H9 (cell line): ENCODE measurements around the gene DPY30. TPM values are rescaled to one million over a fixed set of nuclear protein-coding genes. Genes with fewer than 3 reads are reported as not detected.

Experiments
- DNase-seq: peaks from one replicate; pipeline ENCODE4 v3.0.0-alpha.2; 2017
- H2AFZ ChIP-seq: one replicate; pipeline ENCODE4 v1.6.1; 2013; ENCODE audit warnings: mild to moderate bottlenecking, low read length, control low read depth, moderate library complexity
- H2AK5ac ChIP-seq: 2 replicates; pipeline ENCODE4 v1.6.1; 2013; ENCODE audit warnings: low read length, control low read depth, mixed read lengths; ENCODE audit not compliant: insufficient read length
- H2BK120ac ChIP-seq: one replicate; pipeline ENCODE4 v1.6.1; 2013; ENCODE audit warnings: low read depth, mild to moderate bottlenecking, low read length, control low read depth, inconsistent platforms; ENCODE audit not compliant: poor library complexity, severe bottlenecking
- H2BK12ac ChIP-seq: 2 replicates; pipeline ENCODE4 v1.6.1; 2013; ENCODE audit warnings: low read length, control low read depth, mixed read lengths, low read depth; ENCODE audit not compliant: insufficient read length
- H2BK15ac ChIP-seq: 2 replicates; pipeline ENCODE4 v1.6.1; 2013; ENCODE audit warnings: low read depth, low read length, control low read depth
- H2BK20ac ChIP-seq: one replicate; pipeline ENCODE4 v1.6.1; 2013; ENCODE audit warnings: low read depth, mild to moderate bottlenecking, low read length, control low read depth, inconsistent platforms; ENCODE audit not compliant: poor library complexity, severe bottlenecking
- H2BK5ac ChIP-seq: 2 replicates; pipeline ENCODE4 v1.6.1; 2013; ENCODE audit warnings: low read length, control low read depth, mixed read lengths; ENCODE audit not compliant: insufficient read length
- H3K14ac ChIP-seq: 2 replicates; pipeline ENCODE4 v1.6.1; 2013; ENCODE audit warnings: low read length, control low read depth; ENCODE audit not compliant: insufficient read depth
- H3K18ac ChIP-seq: 2 replicates; pipeline ENCODE4 v1.6.1; 2013; ENCODE audit warnings: low read depth, mild to moderate bottlenecking, mixed read lengths, low read length, control low read depth; ENCODE audit not compliant: insufficient read length
- H3K23ac ChIP-seq: 2 replicates; pipeline ENCODE4 v1.6.1; 2013; ENCODE audit warnings: low read length, control low read depth, mixed read lengths, low read depth; ENCODE audit not compliant: insufficient read length
- H3K23me2 ChIP-seq: 2 replicates; pipeline ENCODE4 v1.6.1; 2013; ENCODE audit warnings: low read depth, mild to moderate bottlenecking, mixed read lengths, low read length, control low read depth; ENCODE audit not compliant: insufficient read length, poor library complexity, severe bottlenecking
- H3K27ac ChIP-seq: 2 replicates; pipeline ENCODE4 v1.5.1; 2013; ENCODE audit warnings: low read length, control low read depth, mixed read lengths, low read depth; ENCODE audit not compliant: insufficient read length
- H3K27me3 ChIP-seq: 2 replicates; pipeline ENCODE4 v1.6.1; 2013; ENCODE audit warnings: low read length, control low read depth, inconsistent platforms; ENCODE audit not compliant: insufficient read depth
- H3K4ac ChIP-seq: 2 replicates; pipeline ENCODE4 v1.6.1; 2013; ENCODE audit warnings: low read depth, mild to moderate bottlenecking, control low read depth, inconsistent platforms, low read length, moderate library complexity
- H3K4me1 ChIP-seq: 2 replicates; pipeline ENCODE4 v1.6.1; 2013; ENCODE audit warnings: low read length, control low read depth, inconsistent platforms; ENCODE audit not compliant: insufficient read depth
- H3K4me2 ChIP-seq: 2 replicates; pipeline ENCODE4 v1.6.1; 2013; ENCODE audit warnings: low read length, control low read depth, mixed read lengths; ENCODE audit not compliant: insufficient read length, insufficient read depth
- H3K56ac ChIP-seq: 2 replicates; pipeline ENCODE4 v1.6.1; 2013; ENCODE audit warnings: low read depth, mild to moderate bottlenecking, mixed read lengths, low read length, control low read depth; ENCODE audit not compliant: insufficient read length
- H3K79me1 ChIP-seq: 2 replicates; pipeline ENCODE4 v1.6.1; 2013; ENCODE audit warnings: low read depth, mild to moderate bottlenecking, moderate library complexity, low read length, control low read depth, inconsistent platforms; ENCODE audit not compliant: insufficient read depth, poor library complexity, severe bottlenecking
- H3K79me2 ChIP-seq: 2 replicates; pipeline ENCODE4 v1.6.1; 2013; ENCODE audit warnings: low read length, control low read depth, inconsistent platforms; ENCODE audit not compliant: insufficient read depth
- H3K9ac ChIP-seq: 2 replicates; pipeline ENCODE4 v1.6.1; 2013; ENCODE audit warnings: low read length, control low read depth, mixed read lengths; ENCODE audit not compliant: insufficient read length; ENCODE audit errors: extremely low read depth
- H3K9me3 ChIP-seq: one replicate; pipeline ENCODE4 v1.6.1; 2013; ENCODE audit warnings: low read depth, low read length, inconsistent platforms; ENCODE audit not compliant: control insufficient read depth
- H3T11ph ChIP-seq: one replicate; pipeline ENCODE4 v1.6.1; 2013; ENCODE audit warnings: mild to moderate bottlenecking, low read length, control low read depth, inconsistent platforms
- H4K20me1 ChIP-seq: one replicate; pipeline ENCODE4 v1.6.1; 2013; ENCODE audit not compliant: control insufficient read depth, insufficient read length, insufficient read depth
- H4K5ac ChIP-seq: 2 replicates; pipeline ENCODE4 v1.6.1; 2013; ENCODE audit warnings: low read depth, mild to moderate bottlenecking, mixed read lengths, low read length, control low read depth; ENCODE audit not compliant: insufficient read length
- H4K8ac ChIP-seq: replicated peaks from 2 replicates; pipeline ENCODE4 v1.6.1; 2013; ENCODE audit warnings: low read length, control low read depth, mixed read lengths, low read depth; ENCODE audit not compliant: insufficient read length
- H4K91ac ChIP-seq: 2 replicates; pipeline ENCODE4 v1.6.1; 2013; ENCODE audit warnings: low read depth, mild to moderate bottlenecking, moderate library complexity, mixed read lengths, low read length, control low read depth; ENCODE audit not compliant: insufficient read length
- H3K27ac Mint-ChIP-seq, 3 experiments: 2 replicates in 2 of 3; 3 replicates in 1 of 3; pipeline ENCODE4 v1.8.0; 2020 to 2021; ENCODE audit warnings: mixed read lengths in 3 of 3, mild to moderate bottlenecking in 1 of 3, moderate library complexity in 1 of 3
- H3K27me3 Mint-ChIP-seq: 2 replicates; pipeline ENCODE4 v1.8.0; 2021; ENCODE audit warnings: low read depth, mild to moderate bottlenecking, moderate library complexity, mixed read lengths
- H3K36me3 Mint-ChIP-seq, 3 experiments: 2 replicates in 2 of 3; 3 replicates in 1 of 3; pipeline ENCODE4 v1.8.0; 2020 to 2021; ENCODE audit warnings: low read depth in 3 of 3, mixed read lengths in 3 of 3; ENCODE audit not compliant: insufficient read depth in 1 of 3
- H3K4me1 Mint-ChIP-seq, 2 experiments: 2 replicates each; pipeline ENCODE4 v1.8.0; 2020; ENCODE audit warnings: mixed read lengths in 2 of 2
- H3K4me3 Mint-ChIP-seq, 2 experiments: 2 replicates in 1 of 2; 3 replicates in 1 of 2; pipeline ENCODE4 v1.8.0; 2020 to 2021; ENCODE audit warnings: mild to moderate bottlenecking in 2 of 2, mixed read lengths in 2 of 2, moderate library complexity in 1 of 2
- H3K9me3 Mint-ChIP-seq, 2 experiments: 2 replicates in 1 of 2; 3 replicates in 1 of 2; pipeline ENCODE4 v1.8.0; 2020; ENCODE audit warnings: mild to moderate bottlenecking in 2 of 2, mixed read lengths in 2 of 2, moderate library complexity in 1 of 2
- WGBS: extraction: QIAGEN DNeasy Blood & Tissue Kit; methylation state at CpG from one replicate; pipeline ENCODE4 v1.1.7; 2013; ENCODE audit warnings: missing lambda C conversion rate, low lambda C conversion rate, mixed read lengths; ENCODE audit not compliant: insufficient read length; ENCODE audit errors: extremely low coverage; 5-methylcytosine and 5-hydroxymethylcytosine counted together
- total RNA-seq: library from RNA; stranded (reverse); gene quantifications from 2 replicates; pipeline ENCODE4 v1.2.1, GENCODE V29; 2021
- TF ChIP-seq, protein P1 (sequence below): fragments of 200-600 bp; sonication (generic); conservative IDR thresholded peaks from 3 replicates; pipeline ENCODE4 v1.8.0; 2021; ENCODE audit warnings: antibody characterized with exemption, mild to moderate bottlenecking

DPY30 gene
- total RNA-seq, 1 experiment from 2014 or later: 148 TPM

DNA sequence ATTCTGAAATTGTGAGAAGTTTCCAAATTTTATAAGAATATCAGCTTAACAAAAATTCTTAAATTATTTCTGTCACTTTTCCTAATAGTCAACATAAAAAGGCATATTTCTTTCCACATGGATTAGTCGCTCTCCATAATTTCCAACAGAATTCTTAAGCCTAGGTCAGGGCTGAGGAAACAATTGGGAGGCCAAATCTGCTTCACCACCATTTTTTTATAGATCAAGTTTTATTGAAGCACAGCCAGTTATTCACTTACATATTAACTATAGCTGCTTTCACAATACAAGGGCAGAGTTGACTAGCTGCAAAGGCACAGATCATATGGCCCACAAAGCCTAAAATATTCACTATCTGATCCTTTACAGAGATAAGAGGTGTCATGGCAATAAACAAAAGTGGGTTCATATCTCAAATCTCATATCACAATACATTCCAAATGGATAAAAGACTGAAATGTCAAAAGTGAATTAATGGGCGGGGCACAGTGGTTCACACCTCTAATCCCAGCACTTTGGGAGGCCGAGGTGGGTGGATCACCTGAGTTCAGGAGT lies 47.5 kb downstream of the DPY30 start:
- H4K91ac ChIP-seq: no peak overlapping the region
- H3K27ac ChIP-seq: no peak overlapping the region
- no peak overlapping the region for H2AFZ ChIP-seq
- no peak overlapping the region for H3K9ac ChIP-seq
- WGBS: no CpG with 5 or more reads among the region's 3 CpGs
- no peaks in the 10 kb centered on the region for H3K27me3 ChIP-seq
- TF ChIP-seq, protein P1, sequence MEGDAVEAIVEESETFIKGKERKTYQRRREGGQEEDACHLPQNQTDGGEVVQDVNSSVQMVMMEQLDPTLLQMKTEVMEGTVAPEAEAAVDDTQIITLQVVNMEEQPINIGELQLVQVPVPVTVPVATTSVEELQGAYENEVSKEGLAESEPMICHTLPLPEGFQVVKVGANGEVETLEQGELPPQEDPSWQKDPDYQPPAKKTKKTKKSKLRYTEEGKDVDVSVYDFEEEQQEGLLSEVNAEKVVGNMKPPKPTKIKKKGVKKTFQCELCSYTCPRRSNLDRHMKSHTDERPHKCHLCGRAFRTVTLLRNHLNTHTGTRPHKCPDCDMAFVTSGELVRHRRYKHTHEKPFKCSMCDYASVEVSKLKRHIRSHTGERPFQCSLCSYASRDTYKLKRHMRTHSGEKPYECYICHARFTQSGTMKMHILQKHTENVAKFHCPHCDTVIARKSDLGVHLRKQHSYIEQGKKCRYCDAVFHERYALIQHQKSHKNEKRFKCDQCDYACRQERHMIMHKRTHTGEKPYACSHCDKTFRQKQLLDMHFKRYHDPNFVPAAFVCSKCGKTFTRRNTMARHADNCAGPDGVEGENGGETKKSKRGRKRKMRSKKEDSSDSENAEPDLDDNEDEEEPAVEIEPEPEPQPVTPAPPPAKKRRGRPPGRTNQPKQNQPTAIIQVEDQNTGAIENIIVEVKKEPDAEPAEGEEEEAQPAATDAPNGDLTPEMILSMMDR: no peak
- no peak overlapping the region for H3K4me3 Mint-ChIP-seq
- no peak overlapping the region for H4K5ac ChIP-seq
- H3T11ph ChIP-seq: no peak overlapping the region
- H2BK20ac ChIP-seq: no peak overlapping the region
- H3K4me1 Mint-ChIP-seq: no peaks in the 10 kb centered on the region
- H4K20me1 ChIP-seq: no peaks in the 10 kb centered on the region
- H3K18ac ChIP-seq: no peak overlapping the region
- no peak overlapping the region for H4K8ac ChIP-seq
- H2BK15ac ChIP-seq: no peak overlapping the region
- H3K79me1 ChIP-seq: peaks cover 4% of the 10 kb centered on the region
- H3K4ac ChIP-seq: no peak overlapping the region
- no peak for DNase-seq
- H3K56ac ChIP-seq: no peak overlapping the region
- no peak overlapping the region for H2BK12ac ChIP-seq
- no peak overlapping the region for H2BK5ac ChIP-seq
- H3K23me2 ChIP-seq: no peaks in the 10 kb centered on the region
- H3K27me3 Mint-ChIP-seq: no peaks in the 10 kb centered on the region
- no peak overlapping the region for H2BK120ac ChIP-seq
- no peaks in the 10 kb centered on the region for H3K4me1 ChIP-seq
- H3K27ac Mint-ChIP-seq: 0 out of 7 replicates have a peak overlapping the region, but pooled peaks of 1 of the 3 experiments have one; percentile 48
- no peak overlapping the region for H3K4me2 ChIP-seq
- peaks cover 8% of the 10 kb centered on the region; the same call in 1 of the 2 replicates for H3K79me2 ChIP-seq
- no peaks in the 10 kb centered on the region for H3K36me3 Mint-ChIP-seq
- no peaks in the 10 kb centered on the region for H3K9me3 ChIP-seq
- no peak overlapping the region for H3K23ac ChIP-seq
- H3K9me3 Mint-ChIP-seq: no peaks in the 10 kb centered on the region
- H3K14ac ChIP-seq: no peak overlapping the region
- H2AK5ac ChIP-seq: no peak overlapping the region
